ENCODE results near the gene SDF2L1. TPM values are rescaled to one million over a fixed set of nuclear protein-coding genes. Genes with fewer than 3 reads are reported as not detected.
"Not testable (repeated sequence)": the region's sequence is repeated elsewhere in the genome, so short reads cannot be mapped to it uniquely, and the experiment has no call there.

Gene SDF2L1
- polyA plus RNA-seq, 1 experiment, result 22.8 TPM

DNA sequence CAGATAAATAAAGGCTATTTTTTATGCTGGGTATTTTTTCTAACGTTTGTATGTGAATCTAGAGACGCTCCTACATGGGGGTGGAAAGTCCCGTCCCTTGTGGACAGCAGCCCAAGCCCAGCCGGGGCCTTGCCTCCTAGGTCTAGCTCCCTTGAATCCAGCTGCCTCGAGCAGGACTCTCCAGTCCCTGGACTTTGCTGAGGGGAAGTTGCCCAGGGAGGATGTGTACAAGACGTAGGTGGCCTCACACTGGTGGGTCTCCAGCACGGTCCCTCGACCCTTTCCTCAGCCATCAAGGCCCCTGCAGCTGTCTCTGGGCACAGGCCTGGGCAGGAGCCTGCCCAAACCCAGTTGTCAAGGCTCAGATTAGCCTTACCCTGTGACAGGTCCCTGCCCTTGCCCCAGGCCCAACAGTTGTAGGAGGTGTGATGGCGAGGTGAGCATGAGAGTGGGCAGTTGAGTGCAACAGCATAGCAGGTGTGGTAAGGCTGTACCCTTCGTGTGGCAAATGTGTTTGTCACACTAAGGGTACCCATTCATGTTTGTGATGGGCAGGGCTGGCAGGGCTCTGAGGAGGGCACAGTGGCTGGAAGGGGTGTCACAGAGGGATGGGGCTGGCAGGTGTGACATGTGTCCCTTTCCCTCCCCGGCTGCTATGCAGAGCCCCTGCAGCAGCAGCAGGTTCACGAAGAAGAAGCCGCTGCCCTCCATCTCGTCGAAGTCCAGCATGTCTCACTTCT is 6.2 kb upstream of the SDF2L1 start:
- no peaks in the 10 kb centered on the region for H3K27me3 ChIP-seq (ENCODE audit: control insufficient read depth, insufficient read depth, low read length)
- DNase-seq (ENCODE audit: low read depth), result no peak
- TF ChIP-seq, protein P1, sequence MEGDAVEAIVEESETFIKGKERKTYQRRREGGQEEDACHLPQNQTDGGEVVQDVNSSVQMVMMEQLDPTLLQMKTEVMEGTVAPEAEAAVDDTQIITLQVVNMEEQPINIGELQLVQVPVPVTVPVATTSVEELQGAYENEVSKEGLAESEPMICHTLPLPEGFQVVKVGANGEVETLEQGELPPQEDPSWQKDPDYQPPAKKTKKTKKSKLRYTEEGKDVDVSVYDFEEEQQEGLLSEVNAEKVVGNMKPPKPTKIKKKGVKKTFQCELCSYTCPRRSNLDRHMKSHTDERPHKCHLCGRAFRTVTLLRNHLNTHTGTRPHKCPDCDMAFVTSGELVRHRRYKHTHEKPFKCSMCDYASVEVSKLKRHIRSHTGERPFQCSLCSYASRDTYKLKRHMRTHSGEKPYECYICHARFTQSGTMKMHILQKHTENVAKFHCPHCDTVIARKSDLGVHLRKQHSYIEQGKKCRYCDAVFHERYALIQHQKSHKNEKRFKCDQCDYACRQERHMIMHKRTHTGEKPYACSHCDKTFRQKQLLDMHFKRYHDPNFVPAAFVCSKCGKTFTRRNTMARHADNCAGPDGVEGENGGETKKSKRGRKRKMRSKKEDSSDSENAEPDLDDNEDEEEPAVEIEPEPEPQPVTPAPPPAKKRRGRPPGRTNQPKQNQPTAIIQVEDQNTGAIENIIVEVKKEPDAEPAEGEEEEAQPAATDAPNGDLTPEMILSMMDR (IDR thresholded peaks at IDR 0.05; ENCODE audit: insufficient read depth, low read depth, low read length), result no peak
- no peaks in the 10 kb centered on the region for H3K36me3 ChIP-seq (ENCODE audit: control insufficient read depth, insufficient read depth, low read length)
- ChIA-PET POLR2A (no interaction called here), CTCF (interaction anchor here (1.1 to 9.3 kb wide), 2 partner anchors 11 to 13 kb away, joined by 3 to 56 read pairs; no protein-coding TSS in a partner anchor)
- H3K4me3 ChIP-seq (ENCODE audit: low read depth, low read length), result no peak overlapping the region

DNA sequence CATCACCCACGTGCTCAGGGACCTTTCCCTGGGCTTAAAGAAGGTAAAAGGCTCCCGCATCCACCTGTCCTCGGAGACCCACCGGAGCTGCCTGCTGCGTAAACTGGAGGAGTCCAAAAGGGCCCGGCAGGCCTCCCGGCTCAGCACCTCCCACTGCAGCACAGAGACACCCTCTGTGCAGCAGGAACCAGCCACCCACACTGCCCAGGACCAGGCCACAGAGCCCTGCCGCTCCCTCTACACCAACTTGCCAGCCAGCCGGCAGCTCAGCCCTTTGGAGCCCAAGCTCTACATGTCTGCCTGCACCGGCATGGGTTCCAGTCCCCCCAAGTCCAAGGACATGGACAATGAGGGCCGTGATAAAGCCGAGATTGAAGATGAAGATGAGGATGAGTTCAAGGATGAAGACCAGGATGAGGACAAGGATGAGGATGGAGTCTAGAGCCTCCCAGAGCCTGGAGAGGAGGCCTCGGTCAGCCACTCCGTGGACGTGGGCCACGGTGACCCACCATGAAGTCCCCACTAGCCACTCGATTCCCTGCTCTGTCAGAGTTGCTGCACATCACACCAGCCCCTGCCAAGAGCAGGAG is 5.4 kb upstream of the SDF2L1 start:
- TF ChIP-seq, protein P1 (IDR thresholded peaks at IDR 0.05; ENCODE audit: insufficient read depth, low read depth, low read length), result no peak
- POLR2A ChIA-PET, result interaction anchor here (0.6 kb wide), 1 partner anchor 1756 kb away, joined by 3 read pairs; no protein-coding TSS in a partner anchor

DNA sequence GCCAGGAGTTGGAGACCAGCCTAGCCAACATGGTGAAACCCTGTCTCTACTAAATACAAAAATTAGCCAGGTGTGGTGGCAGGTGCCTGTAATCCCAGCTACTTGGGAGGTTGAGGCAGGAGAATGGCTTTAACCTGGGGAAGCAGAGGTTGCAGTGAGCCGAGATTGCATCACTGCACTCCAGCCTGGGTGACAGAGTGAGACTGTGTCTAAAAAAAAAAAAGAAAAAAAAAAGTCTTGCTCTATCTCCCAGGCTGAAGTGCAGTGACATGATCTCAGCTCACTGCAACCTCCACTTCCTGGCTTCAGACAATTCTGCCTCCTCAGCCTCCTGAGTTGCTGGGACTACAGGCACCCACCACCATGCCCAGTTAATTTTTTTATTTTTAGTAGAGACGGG is 4.7 kb upstream of the SDF2L1 start:
- POLR2A ChIA-PET, result interaction anchor here (0.6 kb wide), 1 partner anchor 1757 kb away, joined by 3 read pairs; no protein-coding TSS in a partner anchor
- H3K4me3 ChIP-seq (ENCODE audit: low read depth, low read length); DNase-seq (ENCODE audit: low read depth); H3K27me3 ChIP-seq (ENCODE audit: control insufficient read depth, insufficient read depth, low read length); H3K36me3 ChIP-seq (ENCODE audit: control insufficient read depth, insufficient read depth, low read length): not testable (repeated sequence)
- CTCF ChIA-PET, result interaction anchor here (9.3 kb wide), 1 partner anchor 10 kb away, joined by 56 read pairs; no protein-coding TSS in a partner anchor

More for the DNA sequence above, 5.4 kb upstream of the SDF2L1 start:
- CTCF ChIA-PET, result interaction anchor here (0.7 to 9.3 kb wide), 3 partner anchors 10 to 679 kb away, joined by 3 to 56 read pairs (median 3); no protein-coding TSS in a partner anchor
- Histone ChIP-seq H3K27me3 (ENCODE audit: control insufficient read depth, insufficient read depth, low read length) (no peaks in the 10 kb centered on the region), H3K36me3 (ENCODE audit: control insufficient read depth, insufficient read depth, low read length) (no peaks in the 10 kb centered on the region), H3K4me3 (ENCODE audit: low read depth, low read length) (no peak overlapping the region)
- DNase-seq (ENCODE audit: low read depth), result no peak

DNA sequence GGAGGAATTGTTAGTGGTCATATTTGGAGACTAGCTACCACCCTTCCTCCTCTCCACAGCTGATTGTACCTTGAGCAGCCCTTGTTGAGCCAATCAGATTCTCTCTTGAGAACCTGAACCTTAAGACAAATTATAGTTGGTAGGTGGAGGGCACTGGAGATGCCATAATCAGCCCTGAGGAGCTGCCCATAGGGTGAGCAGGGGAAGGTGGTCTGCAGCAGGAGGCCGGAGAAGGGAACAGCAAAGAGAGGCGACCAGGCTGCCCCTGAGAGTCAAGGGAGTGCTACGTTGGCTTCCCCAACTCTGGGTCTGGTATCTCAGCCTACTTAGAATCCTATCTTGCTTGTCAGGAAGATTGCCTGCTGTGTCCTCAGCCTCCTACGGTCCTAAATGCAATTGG is 2.7 kb upstream of the SDF2L1 start:
- Histone ChIP-seq H3K27me3 (ENCODE audit: control insufficient read depth, insufficient read depth, low read length) (no peaks in the 10 kb centered on the region), H3K36me3 (ENCODE audit: control insufficient read depth, insufficient read depth, low read length) (no peaks in the 10 kb centered on the region; the same call in 1 of the 2 replicates), H3K4me3 (ENCODE audit: low read depth, low read length) (no peak overlapping the region)
- no peak for DNase-seq (ENCODE audit: low read depth)
- TF ChIP-seq, protein P1 (IDR thresholded peaks at IDR 0.05; ENCODE audit: insufficient read depth, low read depth, low read length), result no peak
- POLR2A ChIA-PET, result no interaction called here
- CTCF ChIA-PET, result interaction anchor here (1.9 kb wide), 1 partner anchor 11 kb away, joined by 7 read pairs; no protein-coding TSS in a partner anchor

DNA sequence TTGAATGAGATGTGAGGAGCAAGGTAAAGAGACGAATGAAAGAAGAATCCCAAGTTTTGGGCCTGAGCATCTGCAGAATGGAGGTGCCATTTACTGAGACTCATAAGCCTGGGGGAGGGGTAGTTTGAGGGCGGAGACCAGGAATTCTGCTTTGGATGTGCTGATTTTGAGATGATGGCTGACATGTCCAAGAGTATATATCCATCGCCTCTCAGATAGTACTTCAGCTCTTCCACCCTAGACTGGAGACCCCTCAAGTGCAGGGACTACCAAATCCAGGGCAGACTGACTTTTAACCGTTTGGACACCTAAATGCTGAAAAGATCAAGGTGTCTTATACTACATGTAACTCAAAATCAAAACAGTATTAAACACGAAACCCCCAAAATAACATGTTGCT is 1.3 kb upstream of the SDF2L1 start:
- Histone ChIP-seq H3K36me3 (ENCODE audit: control insufficient read depth, insufficient read depth, low read length) (no peaks in the 10 kb centered on the region; the same call in none of the 2 replicates), H3K27me3 (ENCODE audit: control insufficient read depth, insufficient read depth, low read length) (no peaks in the 10 kb centered on the region), H3K4me3 (ENCODE audit: low read depth, low read length) (no peak overlapping the region)
- TF ChIP-seq, protein P1 (IDR thresholded peaks at IDR 0.05; ENCODE audit: insufficient read depth, low read depth, low read length), result no peak
- ChIA-PET POLR2A (no interaction called here), CTCF (interaction anchor here (0.6 to 3.9 kb wide), 12 partner anchors 11 to 77 kb away, joined by 3 to 71 read pairs (median 4); partner anchors contain the start of genes CCDC116 and YDJC)
- DNase-seq (ENCODE audit: low read depth), result no peak
